ENCODE results near the gene TRAFD1. TPM values are rescaled to one million over a fixed set of nuclear protein-coding genes. Genes with fewer than 3 reads are reported as not detected.

Gene TRAFD1
- total RNA-seq, 1 donor from 2014 or later = 30.8 TPM

GRCh38 chr12:112124918-112125249 lies 476 bp upstream of the TRAFD1 start:
- no peaks in the 10 kb centered on the region for H3K27me3 ChIP-seq (ENCODE audit: control insufficient read depth, insufficient read depth, low read length)
- no peak for TF ChIP-seq CTCF (IDR thresholded peaks at IDR 0.05; ENCODE audit: insufficient read depth, low read length, severe bottlenecking)
- FAIRE-seq (no peak), DNase-seq (ENCODE audit: low read depth) (no peak)
- H3K4me3 ChIP-seq (ENCODE audit: low read depth, low read length) = peak overlapping the region; percentile 68
- H3K36me3 ChIP-seq (ENCODE audit: control insufficient read depth, insufficient read depth, low read length) = no peaks in the 10 kb centered on the region

DNA sequence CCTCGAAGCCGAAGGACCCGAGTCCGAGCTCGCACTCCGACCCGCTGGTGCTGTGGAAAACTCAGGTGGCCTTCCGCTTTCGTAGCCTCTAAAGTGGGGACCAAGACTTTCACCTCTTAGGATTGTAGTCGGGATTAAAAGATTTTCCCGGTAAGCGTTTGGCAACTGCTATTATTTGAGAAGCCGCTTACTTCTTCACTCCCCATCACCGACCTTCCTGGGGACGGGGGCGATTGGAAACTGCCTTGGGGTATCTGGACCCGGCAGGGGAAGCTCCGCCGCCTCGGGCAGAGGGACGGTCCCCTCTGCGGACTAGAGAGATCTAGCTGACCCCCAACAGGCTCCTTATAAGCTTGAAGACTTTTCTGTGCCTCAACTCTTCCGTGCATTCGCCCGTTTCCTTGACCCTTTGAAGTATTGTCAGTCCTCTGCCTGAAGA lies 659 bp downstream of the TRAFD1 start:
- H3K4me3 ChIP-seq (ENCODE audit: low read depth, low read length) = peak overlapping the region; percentile 68
- DNase-seq (ENCODE audit: low read depth) (no peak), FAIRE-seq (no peak)
- no peaks in the 10 kb centered on the region for H3K36me3 ChIP-seq (ENCODE audit: control insufficient read depth, insufficient read depth, low read length)
- H3K27me3 ChIP-seq (ENCODE audit: control insufficient read depth, insufficient read depth, low read length) = no peaks in the 10 kb centered on the region
- TF ChIP-seq CTCF (IDR thresholded peaks at IDR 0.05; ENCODE audit: insufficient read depth, low read length, severe bottlenecking) = no peak

- no peaks in the 10 kb centered on the region for H3K27me3 ChIP-seq (ENCODE audit: control insufficient read depth, insufficient read depth, low read length)
- H3K36me3 ChIP-seq (ENCODE audit: control insufficient read depth, insufficient read depth, low read length) = no peaks in the 10 kb centered on the region
- TF ChIP-seq CTCF (IDR thresholded peaks at IDR 0.05; ENCODE audit: insufficient read depth, low read length, severe bottlenecking) = no peak
- DNase-seq (ENCODE audit: low read depth) = no peak
- FAIRE-seq = no peak
- H3K4me3 ChIP-seq (ENCODE audit: low read depth, low read length) = no peak overlapping the region
Measured at GRCh38 chr12:112126911-112127310, 1.6 kb downstream of the TRAFD1 start.

GRCh38 chr12:112130441-112130998 lies 5.2 kb downstream of the TRAFD1 start:
- Histone ChIP-seq H3K27me3 (ENCODE audit: control insufficient read depth, insufficient read depth, low read length) (no peaks in the 10 kb centered on the region), H3K4me3 (ENCODE audit: low read depth, low read length) (no peak overlapping the region), H3K36me3 (ENCODE audit: control insufficient read depth, insufficient read depth, low read length) (peaks cover 4% of the 10 kb centered on the region)
- FAIRE-seq = no peak
- TF ChIP-seq CTCF (IDR thresholded peaks at IDR 0.05; ENCODE audit: insufficient read depth, low read length, severe bottlenecking) = no peak
- DNase-seq (ENCODE audit: low read depth) = no peak

GRCh38 chr12:112131686-112132085 lies 6.3 kb downstream of the TRAFD1 start:
- Histone ChIP-seq H3K27me3 (ENCODE audit: control insufficient read depth, insufficient read depth, low read length) (no peaks in the 10 kb centered on the region), H3K4me3 (ENCODE audit: low read depth, low read length) (no peak overlapping the region), H3K36me3 (ENCODE audit: control insufficient read depth, insufficient read depth, low read length) (peaks cover 4% of the 10 kb centered on the region)
- DNase-seq (ENCODE audit: low read depth) (no peak), FAIRE-seq (no peak)
- no peak for TF ChIP-seq CTCF (IDR thresholded peaks at IDR 0.05; ENCODE audit: insufficient read depth, low read length, severe bottlenecking)

- no peak for TF ChIP-seq CTCF (IDR thresholded peaks at IDR 0.05; ENCODE audit: insufficient read depth, low read length, severe bottlenecking)
Measured at GRCh38 chr12:112133418-112133817, 8.1 kb downstream of the TRAFD1 start.

More at GRCh38 chr12:112133418-112133817, 8.1 kb downstream of the TRAFD1 start:
- FAIRE-seq (no peak), DNase-seq (ENCODE audit: low read depth) (no peak)
- no peaks in the 10 kb centered on the region for H3K27me3 ChIP-seq (ENCODE audit: control insufficient read depth, insufficient read depth, low read length)
- peaks cover 6% of the 10 kb centered on the region for H3K36me3 ChIP-seq (ENCODE audit: control insufficient read depth, insufficient read depth, low read length)
- no peak overlapping the region for H3K4me3 ChIP-seq (ENCODE audit: low read depth, low read length)

Data from bronchial epithelial cell (primary cell).